H1 (cell line): Measurements from ENCODE around the gene ITGA3. TPM values are rescaled to one million over a fixed set of nuclear protein-coding genes. Genes with fewer than 3 reads are reported as not detected.

ENCODE experiments used
- CTCF ChIA-PET: fragments of 300-600 bp; sonication (Branson Sonifier 250); formaldehyde crosslinking; loops from one replicate; lab custom pipeline; 2021; ENCODE audit not compliant: partially characterized antibody; lab: Charles Lee
- POLR2A ChIA-PET: fragments of 300-600 bp; sonication (Branson Sonifier 250); formaldehyde crosslinking; loops from one replicate; lab custom pipeline; 2021; ENCODE audit warnings: inconsistent platforms; ENCODE audit not compliant: partially characterized antibody; lab: Charles Lee
- DNase-seq, 2 experiments: peaks; one replicate each; pipeline versions ENCODE4 v3.0.0 to v3.0.0-alpha.2; 2010 to 2022; ENCODE audit warnings: low spot score in 2 of 2, low read depth in 1 of 2, mixed read lengths in 1 of 2
- FAIRE-seq: peaks from 2 replicates; lab custom pipeline; 2011; peaks lifted over from hg19 to GRCh38; lab: Jason Lieb, UNC
- H2AFZ ChIP-seq: 2 replicates; pipeline ENCODE4 v1.8.1; 2012; ENCODE audit warnings: low read length, inconsistent platforms
- H2AK5ac ChIP-seq: 2 replicates; pipeline ENCODE4 v1.6.1; 2013; ENCODE audit warnings: low read depth, low read length
- H2BK120ac ChIP-seq: replicated peaks from 2 replicates; pipeline ENCODE3; 2013; ENCODE audit warnings: low read depth, low read length, inconsistent platforms
- H2BK12ac ChIP-seq: 2 replicates; pipeline ENCODE4 v1.6.1; 2013; ENCODE audit warnings: low read depth, low read length
- H2BK15ac ChIP-seq: 2 replicates; pipeline ENCODE4 v1.6.1; 2013; ENCODE audit warnings: low read length
- H2BK20ac ChIP-seq: 2 replicates; pipeline ENCODE4 v1.6.1; 2013; ENCODE audit warnings: low read length
- H2BK5ac ChIP-seq: 2 replicates; pipeline ENCODE4 v1.6.1; 2013; ENCODE audit warnings: low read depth, low read length
- H3K14ac ChIP-seq: 2 replicates; pipeline ENCODE4 v1.6.1; 2013; ENCODE audit warnings: inconsistent platforms; ENCODE audit not compliant: insufficient read length
- H3K18ac ChIP-seq: 2 replicates; pipeline ENCODE4 v1.6.1; 2013; ENCODE audit warnings: low read length; ENCODE audit errors: extremely low read depth
- H3K23ac ChIP-seq: 2 replicates; pipeline ENCODE4 v1.6.1; 2013; ENCODE audit warnings: inconsistent platforms; ENCODE audit not compliant: insufficient read length
- H3K23me2 ChIP-seq: 2 replicates; pipeline ENCODE4 v1.6.1; 2013; ENCODE audit warnings: low read depth, low read length
- H3K27ac ChIP-seq: 2 replicates; pipeline ENCODE4 v1.6.1; 2011; ENCODE audit warnings: low read depth, low read length, inconsistent platforms
- H3K27me3 ChIP-seq, 4 experiments: replicated peaks in 1 of 4; 1 replicate in 1 of 4; 2 replicates in 3 of 4; pipeline versions ENCODE4 v1.6.1 to v1.8.1; 2011 to 2013; ENCODE audit warnings: low read length in 3 of 4, mild to moderate bottlenecking in 3 of 4, inconsistent platforms in 2 of 4, mixed read lengths in 2 of 4, moderate library complexity in 1 of 4; ENCODE audit not compliant: control insufficient read depth in 3 of 4, insufficient read depth in 3 of 4; ENCODE audit errors: extremely low read depth in 1 of 4
- H3K36me3 ChIP-seq, 4 experiments: 2 replicates each; pipeline versions ENCODE4 v1.6.1 to v1.8.1; 2011 to 2013; ENCODE audit warnings: mild to moderate bottlenecking in 4 of 4, low read length in 3 of 4, moderate library complexity in 2 of 4, control low read depth in 1 of 4, inconsistent platforms in 1 of 4; ENCODE audit not compliant: insufficient read depth in 4 of 4, control insufficient read depth in 2 of 4
- H3K4ac ChIP-seq: replicated peaks from 2 replicates; pipeline ENCODE3; 2013; ENCODE audit warnings: low read length, low read depth, mixed read lengths, inconsistent platforms; ENCODE audit not compliant: insufficient read length
- H3K4me1 ChIP-seq, 4 experiments: replicated peaks in 1 of 4; 1 replicate in 1 of 4; 2 replicates in 3 of 4; pipeline versions ENCODE4 v1.6.1 to v1.8.1; 2011 to 2013; ENCODE audit warnings: low read length in 3 of 4, inconsistent platforms in 2 of 4, mixed read lengths in 1 of 4; ENCODE audit not compliant: insufficient read depth in 4 of 4, control insufficient read depth in 3 of 4
- H3K4me2 ChIP-seq, 2 experiments: 2 replicates each; pipeline versions ENCODE4 v1.6.1 to v1.8.1; 2011 to 2013; ENCODE audit warnings: low read depth in 2 of 2, low read length in 2 of 2, control low read depth in 1 of 2, inconsistent platforms in 1 of 2, mild to moderate bottlenecking in 1 of 2; ENCODE audit not compliant: insufficient read depth in 1 of 2
- H3K4me3 ChIP-seq, 4 experiments: fragments of 200-600, 300-600 bp in 1 of 4; sonication (generic), shearing (Covaris generic), sonication (Bioruptor Twin) in 1 of 4; 2 replicates each; pipeline versions ENCODE4 v1.5.1 to v1.8.1; 2011 to 2016; ENCODE audit warnings: low read length in 4 of 4, low read depth in 3 of 4, control low read depth in 2 of 4, inconsistent platforms in 2 of 4, mild to moderate bottlenecking in 2 of 4, mixed read lengths in 1 of 4, moderate library complexity in 1 of 4; ENCODE audit not compliant: insufficient read depth in 2 of 4; ENCODE audit errors: extremely low read depth in 1 of 4
- H3K56ac ChIP-seq: replicated peaks from 2 replicates; pipeline ENCODE3; 2013; ENCODE audit warnings: low read depth, mild to moderate bottlenecking, mixed read lengths, low read length, inconsistent platforms; ENCODE audit not compliant: insufficient read length
- H3K79me1 ChIP-seq: 2 replicates; pipeline ENCODE4 v1.6.1; 2013; ENCODE audit warnings: low read depth, low read length, control low read depth
- H3K79me2 ChIP-seq, 2 experiments: 2 replicates each; pipeline versions ENCODE4 v1.6.1 to v1.8.1; 2012 to 2013; ENCODE audit warnings: low read length in 2 of 2, mild to moderate bottlenecking in 2 of 2, inconsistent platforms in 1 of 2; ENCODE audit not compliant: insufficient read depth in 2 of 2, control insufficient read depth in 1 of 2
- H3K9ac ChIP-seq, 4 experiments: replicated peaks in 1 of 4; 1 replicate in 1 of 4; 2 replicates in 3 of 4; pipeline versions ENCODE4 v1.6.1 to v1.8.1; 2011 to 2013; ENCODE audit warnings: low read depth in 3 of 4, low read length in 3 of 4, control low read depth in 2 of 4, mild to moderate bottlenecking in 2 of 4, moderate library complexity in 2 of 4, inconsistent platforms in 1 of 4; ENCODE audit errors: extremely low read depth in 1 of 4
- H3K9me3 ChIP-seq, 2 experiments: 2 replicates each; pipeline versions ENCODE4 v1.6.1 to v1.8.1; 2012 to 2013; ENCODE audit warnings: mild to moderate bottlenecking in 2 of 2, moderate library complexity in 2 of 2, control low read depth in 1 of 2, inconsistent platforms in 1 of 2, low read depth in 1 of 2, low read length in 1 of 2, mixed read lengths in 1 of 2; ENCODE audit not compliant: insufficient read depth in 2 of 2
- H4K20me1 ChIP-seq, 2 experiments: replicated peaks in 1 of 2; 2 replicates each; pipeline versions ENCODE3 to v1.8.1; 2011 to 2013; ENCODE audit warnings: inconsistent platforms in 2 of 2, low read length in 2 of 2, mild to moderate bottlenecking in 1 of 2; ENCODE audit not compliant: insufficient read depth in 2 of 2, control insufficient read depth in 1 of 2
- H4K5ac ChIP-seq: 2 replicates; pipeline ENCODE4 v1.6.1; 2013; ENCODE audit warnings: low read length, low read depth, mixed read lengths, inconsistent platforms; ENCODE audit not compliant: insufficient read length
- H4K8ac ChIP-seq: 2 replicates; pipeline ENCODE4 v1.8.0; 2013; ENCODE audit warnings: mild to moderate bottlenecking, moderate library complexity, low read length, inconsistent platforms; ENCODE audit not compliant: insufficient read depth; ENCODE audit errors: extremely low read depth
- H4K91ac ChIP-seq: replicated peaks from 2 replicates; pipeline ENCODE3; 2013; ENCODE audit warnings: low read length, mixed read lengths, inconsistent platforms; ENCODE audit not compliant: insufficient read length
- POLR2AphosphoS5 ChIP-seq: IDR thresholded peaks from 2 replicates; pipeline ENCODE4 v1.6.1; 2011; ENCODE audit warnings: low read depth, low read length
- ZNF274 ChIP-seq: IDR thresholded peaks from 2 replicates; pipeline ENCODE4 v1.7.0; 2012; ENCODE audit warnings: low read length, borderline replicate concordance; ENCODE audit errors: extremely low read depth
- WGBS, 2 experiments: shearing (Covaris generic) in 1 of 2; methylation state at CpG; one replicate each; pipeline versions ENCODE4 v1.1.6 to v1.1.7; 2013 to 2015; ENCODE audit warnings: low lambda C conversion rate in 2 of 2, mixed read lengths in 2 of 2, inconsistent platforms in 1 of 2, low coverage in 1 of 2, missing lambda C conversion rate in 1 of 2; ENCODE audit not compliant: insufficient replicate concordance in 2 of 2, insufficient coverage in 1 of 2, insufficient read length in 1 of 2; ENCODE audit errors: extremely low coverage in 1 of 2, missing lambda C conversion rate in 1 of 2; 5-methylcytosine and 5-hydroxymethylcytosine counted together
- polyA plus RNA-seq, 7 experiments: library from polyadenylated mRNA; depleted of rRNA in 3 of 7; stranded (reverse) in 5 of 7; unstranded in 2 of 7; fragments of >200 nt in 5 of 7; fragments of 200-250 nt in 2 of 7; gene quantifications; 1 replicate in 5 of 7; 2 replicates in 1 of 7; 4 replicates in 1 of 7; pipeline versions ENCODE4 v1.2.1 to v1.2.3, GENCODE V29; 2011 to 2013; ENCODE audit warnings: missing spikeins in 2 of 7, mixed read lengths in 2 of 7
- total RNA-seq: library from RNA; stranded (reverse); fragmentation: NEBNext Ultra II Directional; extraction: Animal tissue kit (Norgen Biotek cat#: 25700); gene quantifications from 2 replicates; pipeline ENCODE4 v1.2.1, GENCODE V29; 2021

The ITGA3 gene
- total and polyA plus RNA-seq, 2 of the 8 experiments (the other 6 are each of a cell fraction or from before 2014, with no cell fraction given): 24.0 to 24.2 TPM

GRCh38 chr17:50047488-50048126 lies 8.3 kb upstream of the ITGA3 start:
- Histone ChIP-seq H2BK120ac (no peak overlapping the region), H2AK5ac (no peak overlapping the region), H2BK15ac (no peak overlapping the region), H4K91ac (peak overlapping the region; percentile 36), H3K79me1 (no peaks in the 10 kb centered on the region), H3K23me2 (no peaks in the 10 kb centered on the region), H3K79me2 (no peaks in the 10 kb centered on the region), H3K27me3 (no peaks in the 10 kb centered on the region), H3K9me3 (no peaks in the 10 kb centered on the region), H4K5ac (no peak overlapping the region), H3K14ac (no peak overlapping the region), H3K9ac (no peak overlapping the region), H3K27ac (no peak overlapping the region), H2BK20ac (0 out of 2 replicates have a peak overlapping the region, but pooled peaks have one; percentile 49), H2BK5ac (no peak overlapping the region), H3K4me3 (no peak overlapping the region), H3K36me3 (no peaks in the 10 kb centered on the region), H3K4me1 (peaks cover 7 to 19% (median 14%) of the 10 kb centered on the region in 4 experiments), H2BK12ac (0 out of 2 replicates have a peak overlapping the region, but pooled peaks have one; percentile 0), H4K20me1 (no peaks in the 10 kb centered on the region), H3K56ac (no peak overlapping the region), H4K8ac (peak overlapping the region; percentile 18), H3K4ac (no peak overlapping the region), H3K18ac (peak overlapping the region; percentile 21; the same call in 1 of the 2 replicates), H2AFZ (peak overlapping the region; percentile 61; the same call in 1 of the 2 replicates), H3K23ac (no peak overlapping the region), H3K4me2 (no peak overlapping the region)
- DNase-seq (no peak), FAIRE-seq (no peak)
- TF ChIP-seq POLR2AphosphoS5 (no peak), ZNF274 (no peak)
- WGBS, 2 experiments: 80% methylated on average over 9 of the region's 9 CpGs; no CpG with 5 or more reads in 1 of the 2 experiments
- POLR2A ChIA-PET: interaction anchor here (0.8 kb wide), 1 partner anchor 20 kb away, joined by 3 read pairs; no protein-coding TSS in a partner anchor
- CTCF ChIA-PET: interaction anchor here (0.6 to 1.5 kb wide), 4 partner anchors 9 to 251 kb away, joined by 3 to 4 read pairs (median 4); partner anchors contain the start of gene ITGA3
